ENCODE results near the gene MSGN1.

Gene MSGN1

GRCh38 chr2:17816396-17817245 is at the start of gene MSGN1:
Gene MSGN1, plus strand, starts transcription at chr2:17816460. Its CDS starts 59 bp downstream, at chr2:17816519.
- DNase-seq: no peak

DNA sequence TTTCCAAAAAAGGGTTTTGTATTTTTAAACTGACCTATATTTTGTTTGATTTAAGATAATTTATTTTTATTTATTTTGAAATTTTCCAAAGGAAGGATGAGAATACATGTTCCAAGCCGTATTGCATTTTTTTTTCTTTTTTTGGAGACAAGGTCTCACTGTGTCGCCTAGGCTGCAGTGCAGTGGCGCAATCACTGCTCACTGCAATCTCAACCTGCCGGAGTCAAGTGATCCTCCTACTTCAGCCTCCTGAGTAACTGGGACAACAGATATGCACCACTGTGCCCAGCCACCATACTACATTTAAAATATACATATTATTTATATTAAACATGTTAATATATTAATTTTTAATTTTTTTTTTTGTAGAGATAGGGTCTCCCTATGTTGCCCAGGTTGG is 47.4 kb upstream of the MSGN1 start:
- no peak for DNase-seq

- no peak for DNase-seq
Observed at GRCh38 chr2:17771956-17772355, 44.3 kb upstream of the MSGN1 start.

GRCh38 chr2:17772532-17772931 is 43.7 kb upstream of the MSGN1 start:
- DNase-seq: no peak

DNA sequence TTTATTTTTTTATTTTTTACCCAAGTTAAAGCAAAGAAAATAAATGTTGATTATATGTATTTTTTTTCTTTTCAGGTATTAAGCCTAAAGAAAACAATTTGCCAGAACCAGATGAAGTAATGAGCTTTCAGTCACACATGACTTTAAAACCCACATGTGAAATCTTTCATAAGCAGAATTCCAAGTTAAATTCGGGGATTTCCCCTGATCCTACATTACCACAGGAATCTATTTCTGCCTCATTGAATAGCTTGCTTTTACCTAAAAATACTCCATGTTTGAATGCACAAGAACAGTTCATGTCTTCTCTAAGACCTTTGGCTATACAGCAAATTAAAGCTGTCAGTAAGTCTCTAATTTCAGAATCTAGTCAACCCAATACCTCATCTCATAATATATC is 35.7 kb upstream of the MSGN1 start:
- DNase-seq: no peak

GRCh38 chr2:17781482-17781881 is 34.8 kb upstream of the MSGN1 start:
- DNase-seq: no peak

- DNase-seq: no peak
Observed at GRCh38 chr2:17786727-17787126, 29.5 kb upstream of the MSGN1 start.

- no peak for DNase-seq
Observed at GRCh38 chr2:17788773-17789172, 27.5 kb upstream of the MSGN1 start.

GRCh38 chr2:17790536-17790935 is 25.7 kb upstream of the MSGN1 start:
- DNase-seq: no peak

GRCh38 chr2:17791121-17791816 is 25.0 kb upstream of the MSGN1 start:
- no peak for DNase-seq

DNA sequence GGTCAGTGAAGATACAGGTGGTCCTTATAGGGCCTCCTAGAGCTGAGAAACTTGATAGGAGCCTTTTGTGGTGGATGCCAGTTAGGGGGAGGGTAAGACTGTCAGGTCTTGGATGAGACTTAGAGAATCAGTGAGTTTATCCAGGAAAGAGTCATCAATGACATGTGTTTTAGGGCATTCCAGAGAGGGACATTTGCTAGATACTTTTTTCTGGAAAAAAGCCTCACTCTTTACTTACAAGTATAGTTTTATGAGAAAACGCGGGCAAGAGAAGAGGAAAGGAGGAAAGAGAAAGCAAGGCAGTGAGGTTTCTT is 24.5 kb upstream of the MSGN1 start:
- no peak for DNase-seq

- DNase-seq: no peak
Observed at GRCh38 chr2:17792515-17792914, 23.7 kb upstream of the MSGN1 start.

DNA sequence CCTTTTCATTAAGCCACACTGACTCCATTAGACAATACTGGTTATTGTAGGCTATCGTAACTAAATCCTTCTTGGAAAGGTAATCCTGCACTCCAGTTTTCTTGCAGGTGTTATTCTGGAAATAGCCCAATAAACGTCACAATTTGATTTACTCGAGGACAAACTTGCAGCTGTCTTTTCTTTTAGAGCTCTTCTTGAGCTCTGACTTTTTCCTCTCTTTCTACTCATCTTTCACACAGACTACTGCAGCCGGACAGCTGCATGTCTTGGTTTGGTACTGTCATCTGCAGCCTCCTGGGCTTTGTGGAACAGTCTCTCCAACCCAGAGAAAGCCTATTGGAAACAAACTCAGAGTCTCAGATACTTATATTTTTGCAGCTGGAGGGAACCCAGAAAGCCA is 23.0 kb upstream of the MSGN1 start:
- DNase-seq: no peak

DNA sequence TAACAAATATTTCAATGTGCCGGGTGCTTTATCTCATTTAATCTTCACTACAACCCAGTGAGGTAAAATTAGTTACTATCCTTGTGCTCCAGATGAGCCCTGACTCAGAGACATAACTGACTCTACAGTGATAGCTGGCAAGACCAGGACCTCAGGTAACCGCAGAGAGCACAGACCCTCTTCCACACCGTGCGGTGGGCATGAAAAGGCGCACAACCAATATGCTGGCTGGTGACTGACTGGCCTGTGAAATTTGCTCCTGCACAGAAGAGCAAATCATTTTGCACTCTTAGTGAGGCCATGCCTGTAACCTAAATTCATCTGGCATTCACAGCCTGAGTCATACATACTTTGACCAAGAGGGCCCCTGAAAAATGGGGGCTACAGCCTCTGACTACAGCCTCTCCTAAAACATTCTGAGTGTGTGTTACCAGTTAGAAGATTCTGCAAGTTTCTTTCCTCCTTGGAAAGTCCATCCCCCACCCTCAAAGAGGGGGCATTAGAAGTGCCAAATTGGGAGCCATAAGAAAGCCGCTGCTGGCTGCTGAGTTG is 22.4 kb upstream of the MSGN1 start:
- no peak for DNase-seq

GRCh38 chr2:17795309-17795708 is 21.0 kb upstream of the MSGN1 start:
- no peak for DNase-seq

DNA sequence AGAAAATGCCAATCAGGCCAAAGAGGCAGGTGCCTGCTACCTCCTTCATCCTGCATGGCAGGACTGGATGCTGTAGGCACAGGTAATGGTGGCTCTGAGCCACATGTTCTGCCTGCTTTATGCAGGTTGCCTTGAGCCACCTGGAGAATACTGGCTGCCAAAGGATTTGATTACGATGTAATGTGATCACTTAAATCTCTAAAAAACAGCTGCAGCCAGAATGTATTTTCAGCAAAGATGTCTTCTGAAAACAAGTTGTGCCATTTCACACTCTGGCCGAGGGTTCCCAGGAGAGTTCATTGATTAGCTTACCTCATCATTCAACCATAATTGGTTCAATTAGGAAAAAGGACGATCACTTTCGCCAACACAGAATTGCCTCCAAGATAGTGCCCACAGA is 17.9 kb upstream of the MSGN1 start:
- DNase-seq: no peak

GRCh38 chr2:17799301-17800120 is 16.7 kb upstream of the MSGN1 start:
- no peak for DNase-seq

GRCh38 chr2:17800219-17800618 is 16.0 kb upstream of the MSGN1 start:
- no peak for DNase-seq

DNA sequence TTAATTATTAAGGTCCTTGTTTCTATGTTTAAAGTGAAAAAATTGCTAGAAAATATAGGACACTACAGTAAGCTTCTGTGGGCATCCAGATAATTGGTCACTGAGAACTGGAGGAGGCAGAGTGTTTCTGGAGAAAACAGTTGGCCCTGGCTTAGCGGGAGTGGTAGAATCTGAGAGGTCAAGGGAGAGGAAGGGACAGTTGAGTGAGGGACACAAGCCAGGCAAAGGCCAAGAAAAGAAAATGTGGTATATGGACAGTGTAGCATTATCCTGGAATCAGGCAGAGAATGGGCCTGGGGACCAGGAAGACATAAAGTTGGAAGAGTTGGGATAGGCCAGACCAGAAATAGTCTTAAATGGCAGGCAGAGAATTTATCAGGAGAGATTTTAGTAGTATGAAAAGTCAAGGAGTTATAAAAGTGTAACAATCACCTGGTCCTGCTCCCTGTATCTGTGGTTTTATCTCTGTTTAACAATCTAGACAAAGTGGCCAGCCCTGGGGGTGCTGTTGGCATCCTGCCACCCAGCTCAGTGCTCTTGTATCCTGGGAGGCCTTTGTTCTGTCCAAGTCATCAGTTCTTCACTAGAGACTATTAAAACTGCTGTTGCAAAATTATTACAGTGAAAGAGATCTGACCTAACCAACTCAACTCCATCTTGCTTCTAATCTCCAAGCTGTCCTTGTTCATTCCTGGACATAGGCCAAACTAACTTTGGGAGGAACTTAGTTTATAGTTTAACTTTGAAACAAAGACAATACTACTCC is 15.4 kb upstream of the MSGN1 start:
- DNase-seq: no peak

- DNase-seq: peak; percentile 63 to 71
Observed at GRCh38 chr2:17803497-17803896, 12.8 kb upstream of the MSGN1 start.

GRCh38 chr2:17804358-17804757 is 11.9 kb upstream of the MSGN1 start:
- peak; percentile 79 to 93 for DNase-seq

GRCh38 chr2:17805166-17805565 is 11.1 kb upstream of the MSGN1 start:
- peak; percentile 57 to 58 for DNase-seq

Measured in inflammatory macrophage treated with lipopolysaccharide for 1 hour (primary cell).